Mesenchymal stem cell (in vitro differentiated cells and primary cell): Measurements from ENCODE around the gene KCNH5.

Source experiments
- DNase-seq: peaks from one replicate; pipeline ENCODE4 v3.0.0-alpha.2; 2013
- H2AFZ ChIP-seq: one replicate; pipeline ENCODE4 v1.6.1; 2013; ENCODE audit warnings: low read depth, mild to moderate bottlenecking, control low read depth, inconsistent platforms, low read length, moderate library complexity
- H2AK5ac ChIP-seq: 2 replicates; pipeline ENCODE4 v1.6.1; 2013; ENCODE audit warnings: low read length, moderate library complexity, mild to moderate bottlenecking, inconsistent platforms; ENCODE audit not compliant: severe bottlenecking
- H2BK120ac ChIP-seq: one replicate; pipeline ENCODE4 v1.6.1; 2013; ENCODE audit warnings: low read depth, mild to moderate bottlenecking, inconsistent platforms, low read length, moderate library complexity
- H2BK12ac ChIP-seq, 2 experiments: one replicate each; pipeline ENCODE4 v1.6.1; 2013; ENCODE audit warnings: inconsistent platforms in 2 of 2, low read length in 2 of 2, mild to moderate bottlenecking in 2 of 2, moderate library complexity in 2 of 2, control low read depth in 1 of 2
- H2BK15ac ChIP-seq: one replicate; pipeline ENCODE4 v1.6.1; 2013; ENCODE audit warnings: mild to moderate bottlenecking, low read depth, inconsistent platforms; ENCODE audit not compliant: poor library complexity, severe bottlenecking
- H2BK5ac ChIP-seq: 2 replicates; pipeline ENCODE4 v1.6.1; 2013; ENCODE audit warnings: low read depth, mild to moderate bottlenecking, low read length, control low read depth, inconsistent platforms; ENCODE audit not compliant: poor library complexity, severe bottlenecking
- H3K14ac ChIP-seq, 2 experiments: one replicate each; pipeline ENCODE4 v1.6.1; 2013; ENCODE audit warnings: inconsistent platforms in 2 of 2, low read length in 2 of 2, control low read depth in 1 of 2, mild to moderate bottlenecking in 1 of 2, moderate library complexity in 1 of 2
- H3K18ac ChIP-seq, 2 experiments: one replicate each; pipeline ENCODE4 v1.6.1; 2013; ENCODE audit warnings: inconsistent platforms in 2 of 2, low read length in 2 of 2, control low read depth in 1 of 2, low read depth in 1 of 2, mild to moderate bottlenecking in 1 of 2
- H3K23ac ChIP-seq, 2 experiments: one replicate each; pipeline ENCODE4 v1.6.1; 2013; ENCODE audit warnings: inconsistent platforms in 2 of 2, low read length in 2 of 2, mild to moderate bottlenecking in 2 of 2, moderate library complexity in 2 of 2, control low read depth in 1 of 2
- H3K27ac ChIP-seq: 2 replicates; pipeline ENCODE4 v1.5.1; 2013; ENCODE audit warnings: mild to moderate bottlenecking, moderate library complexity, low read length, control low read depth, inconsistent platforms; ENCODE audit not compliant: poor library complexity, severe bottlenecking
- H3K27me3 ChIP-seq, 2 experiments: 2 replicates each; pipeline versions ENCODE4 v1.6.1 to v1.7.0; 2013; ENCODE audit warnings: low read length in 2 of 2, mild to moderate bottlenecking in 2 of 2, moderate library complexity in 2 of 2, control low read depth in 1 of 2, inconsistent platforms in 1 of 2; ENCODE audit not compliant: control insufficient read depth in 1 of 2, insufficient read depth in 1 of 2
- H3K36me3 ChIP-seq, 2 experiments: 2 replicates each; pipeline versions ENCODE4 v1.6.1 to v1.7.0; 2013; ENCODE audit warnings: low read length in 2 of 2, control low read depth in 1 of 2, inconsistent platforms in 1 of 2, low read depth in 1 of 2, mild to moderate bottlenecking in 1 of 2; ENCODE audit not compliant: insufficient read depth in 2 of 2, control insufficient read depth in 1 of 2
- H3K4ac ChIP-seq, 2 experiments: one replicate each; pipeline ENCODE4 v1.6.1; 2013; ENCODE audit warnings: inconsistent platforms in 2 of 2, low read length in 2 of 2, mild to moderate bottlenecking in 2 of 2, moderate library complexity in 2 of 2, control low read depth in 1 of 2, low read depth in 1 of 2
- H3K4me1 ChIP-seq: 2 replicates; pipeline ENCODE4 v1.6.1; 2013; ENCODE audit warnings: low read depth, low read length, control low read depth; ENCODE audit not compliant: control insufficient read depth, insufficient read depth
- H3K4me2 ChIP-seq: 2 replicates; pipeline ENCODE4 v1.6.1; 2013; ENCODE audit warnings: low read length, mild to moderate bottlenecking, inconsistent platforms; ENCODE audit not compliant: poor library complexity, severe bottlenecking
- H3K4me3 ChIP-seq, 2 experiments: 2 replicates each; pipeline versions ENCODE4 v1.5.1 to v1.7.0; 2013; ENCODE audit warnings: low read length in 2 of 2, mild to moderate bottlenecking in 2 of 2, control low read depth in 1 of 2, low read depth in 1 of 2; ENCODE audit not compliant: insufficient read depth in 1 of 2
- H3K79me1 ChIP-seq: replicated peaks from 2 replicates; pipeline ENCODE4 v1.6.1; 2013; ENCODE audit warnings: mild to moderate bottlenecking, control low read depth, low read length, inconsistent platforms; ENCODE audit not compliant: poor library complexity, severe bottlenecking
- H3K9ac ChIP-seq: 2 replicates; pipeline ENCODE4 v1.7.0; 2013; ENCODE audit warnings: mild to moderate bottlenecking, low read length, moderate library complexity
- H3K9me3 ChIP-seq: 2 replicates; pipeline ENCODE4 v1.7.0; 2013; ENCODE audit warnings: mild to moderate bottlenecking, low read length; ENCODE audit not compliant: control insufficient read depth
- H4K8ac ChIP-seq: one replicate; pipeline ENCODE4 v1.6.1; 2013; ENCODE audit warnings: inconsistent platforms, mild to moderate bottlenecking, low read length, moderate library complexity
- H4K91ac ChIP-seq: one replicate; pipeline ENCODE4 v1.6.1; 2013; ENCODE audit warnings: mild to moderate bottlenecking, low read length, inconsistent platforms
- WGBS: methylation state at CpG from one replicate; pipeline ENCODE4 v1.1.7; 2013; ENCODE audit warnings: mixed read lengths; 5-methylcytosine and 5-hydroxymethylcytosine counted together

The KCNH5 gene

GRCh38 chr14:62894736-62895135 is 150.5 kb downstream of the KCNH5 start:
- Histone ChIP-seq H3K36me3 (no peaks in the 10 kb centered on the region), H4K8ac (no peak overlapping the region), H3K9me3 (no peaks in the 10 kb centered on the region), H3K18ac (no peak overlapping the region), H3K23ac (no peak overlapping the region), H3K27me3 (no peaks in the 10 kb centered on the region), H3K27ac (no peak overlapping the region), H3K4me1 (no peaks in the 10 kb centered on the region), H3K14ac (no peak overlapping the region), H2BK5ac (no peak overlapping the region), H2AFZ (no peak overlapping the region), H2BK120ac (no peak overlapping the region), H2AK5ac (no peak overlapping the region), H3K79me1 (no peaks in the 10 kb centered on the region), H3K4me3 (no peak overlapping the region), H3K4ac (no peak overlapping the region), H2BK12ac (no peak overlapping the region), H2BK15ac (no peak overlapping the region), H4K91ac (no peak overlapping the region), H3K9ac (no peak overlapping the region), H3K4me2 (no peak overlapping the region)
- no CpG with 5 or more reads among the region's 1 CpG for WGBS
- DNase-seq: no peak

GRCh38 chr14:62889364-62889763 is 155.9 kb downstream of the KCNH5 start:
- Histone ChIP-seq H2BK15ac (no peak overlapping the region), H3K4ac (no peak overlapping the region), H4K91ac (no peak overlapping the region), H2BK120ac (no peak overlapping the region), H3K36me3 (no peaks in the 10 kb centered on the region), H2AFZ (no peak overlapping the region), H2BK5ac (no peak overlapping the region), H3K9me3 (no peaks in the 10 kb centered on the region), H3K23ac (no peak overlapping the region), H3K4me3 (no peak overlapping the region), H3K14ac (no peak overlapping the region), H3K27me3 (no peaks in the 10 kb centered on the region), H2BK12ac (no peak overlapping the region), H3K27ac (no peak overlapping the region), H3K79me1 (no peaks in the 10 kb centered on the region), H3K18ac (no peak overlapping the region), H2AK5ac (no peak overlapping the region), H3K4me1 (no peaks in the 10 kb centered on the region), H3K9ac (no peak overlapping the region), H3K4me2 (no peak overlapping the region), H4K8ac (no peak overlapping the region)
- WGBS: 80% methylated on average over 3 of the region's 4 CpGs
- DNase-seq: no peak

- no peak overlapping the region for H2BK5ac ChIP-seq
- H3K79me1 ChIP-seq: no peaks in the 10 kb centered on the region
- no peak overlapping the region for H3K9ac ChIP-seq
- no peaks in the 10 kb centered on the region for H3K36me3 ChIP-seq
- H2BK120ac ChIP-seq: no peak overlapping the region
- no peak overlapping the region for H2AK5ac ChIP-seq
- H3K9me3 ChIP-seq: no peaks in the 10 kb centered on the region
- H3K4me2 ChIP-seq: no peak overlapping the region
- H4K8ac ChIP-seq: no peak overlapping the region
- no peak overlapping the region for H3K4me3 ChIP-seq
- H3K4ac ChIP-seq: no peak overlapping the region
- no peak overlapping the region for H3K18ac ChIP-seq
- no peaks in the 10 kb centered on the region for H3K4me1 ChIP-seq
- DNase-seq: no peak
- H2BK12ac ChIP-seq: no peak overlapping the region
- no peak overlapping the region for H3K23ac ChIP-seq
- no peak overlapping the region for H2AFZ ChIP-seq
- no peak overlapping the region for H3K14ac ChIP-seq
- no peak overlapping the region for H3K27ac ChIP-seq
- H2BK15ac ChIP-seq: no peak overlapping the region
- H3K27me3 ChIP-seq: no peaks in the 10 kb centered on the region
- no CpG with 5 or more reads among the region's 1 CpG for WGBS
- no peak overlapping the region for H4K91ac ChIP-seq
Observed at GRCh38 chr14:62886461-62886860, 158.8 kb downstream of the KCNH5 start.

GRCh38 chr14:62885451-62885850 is 159.8 kb downstream of the KCNH5 start:
- Histone ChIP-seq H3K9me3 (no peaks in the 10 kb centered on the region), H3K23ac (no peak overlapping the region), H2AFZ (no peak overlapping the region), H2BK5ac (no peak overlapping the region), H3K4me1 (no peaks in the 10 kb centered on the region), H3K27ac (no peak overlapping the region), H3K4ac (no peak overlapping the region), H3K4me2 (no peak overlapping the region), H3K4me3 (no peak overlapping the region), H4K8ac (no peak overlapping the region), H3K27me3 (no peaks in the 10 kb centered on the region), H3K18ac (no peak overlapping the region), H2BK15ac (no peak overlapping the region), H3K79me1 (no peaks in the 10 kb centered on the region), H2BK120ac (no peak overlapping the region), H2BK12ac (no peak overlapping the region), H2AK5ac (no peak overlapping the region), H3K36me3 (no peaks in the 10 kb centered on the region), H4K91ac (no peak overlapping the region), H3K9ac (no peak overlapping the region), H3K14ac (no peak overlapping the region)
- 45% methylated on average over 2 of the region's 2 CpGs for WGBS
- no peak for DNase-seq
